Measurements from ENCODE around the gene RTN4R.
A peak's percentile ranks its signal among the peaks of the same experiment; 100 is the strongest.

The RTN4R gene

GRCh38 chr22:20212754-20213699 is 55.1 kb downstream of the RTN4R start:
- Mint-ChIP-seq H3K4me3 (peak overlapping the region in 1 of 3 experiments; percentile 9), H3K36me3 (ENCODE audit: low read depth) (no peaks in the 10 kb centered on the region), H3K27ac (peak overlapping the region in 2 of 3 experiments; percentile 55 to 60), H3K9me3 (no peaks in the 10 kb centered on the region), H3K27me3 (ENCODE audit: low read depth) (peaks cover 20% of the 10 kb centered on the region), H3K4me1 (peaks cover 7% of the 10 kb centered on the region)
- no peak for TF ChIP-seq CTCF (IDR thresholded peaks at IDR 0.05; ENCODE audit: unreplicated experiment in 3 of 3)

GRCh38 chr22:20211997-20212753 is 55.9 kb downstream of the RTN4R start:
- H3K4me3 Mint-ChIP-seq, result peak overlapping the region in 1 of 3 experiments; percentile 9
- no peaks in the 10 kb centered on the region for H3K36me3 Mint-ChIP-seq (ENCODE audit: low read depth)
- no peaks in the 10 kb centered on the region for H3K9me3 Mint-ChIP-seq
- peak overlapping the region in 2 of 3 experiments; percentile 55 to 60 for H3K27ac Mint-ChIP-seq
- H3K27me3 Mint-ChIP-seq (ENCODE audit: low read depth), result peaks cover 22% of the 10 kb centered on the region
- no peak for TF ChIP-seq CTCF (IDR thresholded peaks at IDR 0.05; ENCODE audit: unreplicated experiment in 3 of 3)
- peaks cover 7% of the 10 kb centered on the region for H3K4me1 Mint-ChIP-seq

GRCh38 chr22:20211409-20211996 is 56.6 kb downstream of the RTN4R start:
- Mint-ChIP-seq H3K4me1 (peaks cover 7% of the 10 kb centered on the region), H3K9me3 (no peaks in the 10 kb centered on the region), H3K27ac (no peak overlapping the region), H3K27me3 (ENCODE audit: low read depth) (peaks cover 22% of the 10 kb centered on the region), H3K36me3 (ENCODE audit: low read depth) (no peaks in the 10 kb centered on the region), H3K4me3 (no peak overlapping the region)
- TF ChIP-seq CTCF (IDR thresholded peaks at IDR 0.05; ENCODE audit: unreplicated experiment in 3 of 3), result no peak

- Mint-ChIP-seq H3K9me3 (no peaks in the 10 kb centered on the region), H3K4me3 (no peak overlapping the region), H3K4me1 (peaks cover 16% of the 10 kb centered on the region), H3K27ac (no peak overlapping the region), H3K36me3 (ENCODE audit: low read depth) (no peaks in the 10 kb centered on the region), H3K27me3 (ENCODE audit: low read depth) (peaks cover 28% of the 10 kb centered on the region)
- no peak for TF ChIP-seq CTCF (IDR thresholded peaks at IDR 0.05; ENCODE audit: unreplicated experiment in 3 of 3)
These were observed 57.6 kb downstream of the RTN4R start for GRCh38 chr22:20210473-20211059.

GRCh38 chr22:20209761-20210250 is 58.3 kb downstream of the RTN4R start:
- peaks cover 21% of the 10 kb centered on the region for H3K4me1 Mint-ChIP-seq
- no peak overlapping the region for H3K27ac Mint-ChIP-seq
- peaks cover 25% of the 10 kb centered on the region for H3K27me3 Mint-ChIP-seq (ENCODE audit: low read depth)
- H3K36me3 Mint-ChIP-seq (ENCODE audit: low read depth), result no peaks in the 10 kb centered on the region
- no peak overlapping the region for H3K4me3 Mint-ChIP-seq
- TF ChIP-seq CTCF (IDR thresholded peaks at IDR 0.05; ENCODE audit: unreplicated experiment in 3 of 3), result no peak
- H3K9me3 Mint-ChIP-seq, result no peaks in the 10 kb centered on the region
